Activated naive CD4-positive, alpha-beta T cell treated with Interleukin-2 at 50 U/mL for 16 hours (primary cell): Measurements from ENCODE around the gene WFS1.

Experiments used
- DNase-seq: peaks from one replicate; pipeline ENCODE4 v3.0.0-alpha.2; 2020

WFS1 gene

DNA sequence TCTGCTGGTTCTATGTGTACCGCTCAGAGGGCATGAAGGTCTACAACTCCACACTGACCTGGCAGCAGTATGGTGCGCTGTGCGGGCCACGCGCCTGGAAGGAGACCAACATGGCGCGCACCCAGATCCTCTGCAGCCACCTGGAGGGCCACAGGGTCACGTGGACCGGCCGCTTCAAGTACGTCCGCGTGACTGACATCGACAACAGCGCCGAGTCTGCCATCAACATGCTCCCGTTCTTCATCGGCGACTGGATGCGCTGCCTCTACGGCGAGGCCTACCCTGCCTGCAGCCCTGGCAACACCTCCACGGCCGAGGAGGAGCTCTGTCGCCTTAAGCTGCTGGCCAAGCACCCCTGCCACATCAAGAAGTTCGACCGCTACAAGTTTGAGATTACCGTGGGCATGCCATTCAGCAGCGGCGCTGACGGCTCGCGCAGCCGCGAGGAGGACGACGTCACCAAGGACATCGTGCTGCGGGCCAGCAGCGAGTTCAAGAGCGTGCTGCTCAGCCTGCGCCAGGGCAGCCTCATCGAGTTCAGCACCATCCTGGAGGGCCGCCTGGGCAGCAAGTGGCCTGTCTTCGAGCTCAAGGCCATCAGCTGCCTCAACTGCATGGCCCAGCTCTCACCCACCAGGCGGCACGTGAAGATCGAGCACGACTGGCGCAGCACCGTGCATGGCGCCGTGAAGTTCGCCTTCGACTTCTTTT, 32.2 kb downstream of the WFS1 start:
- no peak for DNase-seq

- no peak for DNase-seq
These were observed 33.2 kb downstream of the WFS1 start for GRCh38 chr4:6302869-6303268.

- DNase-seq: no peak
These were observed 34.3 kb downstream of the WFS1 start for GRCh38 chr4:6303943-6304342.

GRCh38 chr4:6306299-6306698, 36.6 kb downstream of the WFS1 start:
- DNase-seq: no peak

DNA sequence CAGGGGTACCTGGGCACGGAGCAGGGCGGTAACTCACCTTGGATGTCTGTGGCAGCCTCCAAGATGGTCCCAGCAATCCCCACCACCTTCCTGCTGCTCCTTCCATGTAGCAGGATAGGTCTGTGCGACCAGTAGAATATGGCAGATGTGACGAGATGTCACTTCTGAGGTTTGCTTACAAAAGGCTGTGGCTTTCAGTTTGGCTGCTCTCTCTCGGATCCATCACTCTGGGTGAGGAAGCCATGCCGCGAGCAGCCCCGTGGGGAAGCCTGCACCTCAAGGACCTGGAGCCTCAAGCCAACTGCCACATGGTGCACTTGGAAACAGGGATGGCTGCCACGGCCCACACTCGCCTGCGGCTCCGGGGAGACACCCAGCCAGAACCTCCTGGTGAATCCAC, 37.6 kb downstream of the WFS1 start:
- DNase-seq: no peak

DNA sequence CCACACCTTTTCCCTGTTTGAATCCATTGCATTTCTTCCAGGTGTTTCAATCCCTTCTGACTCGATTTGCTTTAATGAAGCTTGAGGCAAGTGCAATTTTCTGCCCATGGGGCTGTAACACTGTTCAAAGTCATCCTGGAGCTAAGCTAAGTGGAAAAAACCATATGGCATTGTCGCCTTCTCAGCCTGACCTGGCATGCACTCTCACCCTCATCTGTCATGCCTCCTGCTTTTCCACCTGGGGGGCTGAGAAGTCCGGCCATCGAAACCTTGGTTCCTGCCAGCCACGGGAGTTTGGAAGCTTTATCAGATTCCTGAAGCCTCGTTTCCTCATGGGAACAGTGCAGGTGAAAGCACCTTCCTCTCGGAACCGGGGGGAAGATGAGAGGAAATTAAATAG, 38.2 kb downstream of the WFS1 start:
- DNase-seq: no peak

DNA sequence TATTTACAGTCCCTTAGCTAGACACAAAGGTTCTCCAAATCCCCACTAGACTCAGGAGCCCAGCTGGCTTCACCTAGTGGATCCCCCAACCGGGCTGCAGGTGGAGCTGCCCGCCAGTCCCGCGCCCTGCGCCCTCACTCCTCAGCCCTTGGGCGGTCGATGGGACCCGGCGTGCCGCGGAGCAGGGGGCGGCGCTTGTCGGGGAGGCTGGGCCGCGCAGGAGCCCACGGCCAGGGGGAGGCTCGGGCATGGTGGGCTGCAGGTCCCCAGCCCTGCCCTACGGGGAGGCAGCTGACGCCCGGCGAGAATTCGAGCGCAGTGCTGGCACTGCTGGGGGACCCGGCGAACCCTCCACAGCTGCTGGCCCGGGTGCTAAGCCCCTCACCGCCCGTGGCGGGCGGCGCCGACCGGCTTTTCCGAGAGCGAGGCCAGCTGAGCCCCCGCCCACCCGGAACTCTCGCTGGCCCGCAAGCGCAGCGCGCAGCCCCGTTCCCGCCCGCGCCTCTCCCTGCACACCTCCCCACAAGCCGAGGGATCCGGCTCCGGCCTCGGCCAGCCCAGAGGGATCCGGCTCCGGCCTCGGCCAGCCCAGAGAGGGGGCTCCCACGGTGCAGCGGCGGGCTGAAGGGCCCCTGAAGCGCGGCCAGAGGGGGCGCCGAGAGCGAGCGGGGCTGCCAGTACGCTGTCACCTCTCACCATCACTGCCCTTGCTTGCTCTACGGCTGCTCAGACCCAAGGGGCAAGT, 39.4 kb downstream of the WFS1 start:
- DNase-seq: no peak

DNA sequence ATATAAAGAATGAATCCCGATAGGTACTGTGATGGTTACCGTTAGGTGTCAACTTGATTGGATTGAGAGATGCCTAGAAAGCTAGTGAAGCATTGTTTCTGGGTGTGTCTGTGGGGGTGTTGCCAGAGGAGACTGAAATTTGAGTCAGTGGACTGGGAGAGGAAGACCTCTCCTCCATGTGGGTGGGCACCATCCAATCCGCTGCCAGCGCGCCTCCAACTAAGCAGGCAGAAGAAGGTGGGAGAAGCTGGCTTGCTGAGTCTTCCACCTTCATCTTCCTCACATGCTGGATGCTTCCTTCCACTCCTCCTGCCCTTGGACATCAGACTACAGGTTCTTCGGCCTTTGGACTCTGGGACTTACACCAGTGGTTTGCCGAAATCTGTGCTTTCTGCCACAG, 40.1 kb downstream of the WFS1 start:
- DNase-seq: no peak

GRCh38 chr4:6313216-6313615, 43.6 kb downstream of the WFS1 start:
- no peak for DNase-seq

GRCh38 chr4:6316461-6317003, 46.9 kb downstream of the WFS1 start:
- no peak for DNase-seq

GRCh38 chr4:6318206-6318605, 48.6 kb downstream of the WFS1 start:
- DNase-seq: no peak

- DNase-seq: no peak
These were observed 50.0 kb downstream of the WFS1 start for GRCh38 chr4:6319530-6320150.

GRCh38 chr4:6320663-6321062, 51.0 kb downstream of the WFS1 start:
- no peak for DNase-seq

- DNase-seq: no peak
These were observed 51.7 kb downstream of the WFS1 start for GRCh38 chr4:6321361-6321760.

DNA sequence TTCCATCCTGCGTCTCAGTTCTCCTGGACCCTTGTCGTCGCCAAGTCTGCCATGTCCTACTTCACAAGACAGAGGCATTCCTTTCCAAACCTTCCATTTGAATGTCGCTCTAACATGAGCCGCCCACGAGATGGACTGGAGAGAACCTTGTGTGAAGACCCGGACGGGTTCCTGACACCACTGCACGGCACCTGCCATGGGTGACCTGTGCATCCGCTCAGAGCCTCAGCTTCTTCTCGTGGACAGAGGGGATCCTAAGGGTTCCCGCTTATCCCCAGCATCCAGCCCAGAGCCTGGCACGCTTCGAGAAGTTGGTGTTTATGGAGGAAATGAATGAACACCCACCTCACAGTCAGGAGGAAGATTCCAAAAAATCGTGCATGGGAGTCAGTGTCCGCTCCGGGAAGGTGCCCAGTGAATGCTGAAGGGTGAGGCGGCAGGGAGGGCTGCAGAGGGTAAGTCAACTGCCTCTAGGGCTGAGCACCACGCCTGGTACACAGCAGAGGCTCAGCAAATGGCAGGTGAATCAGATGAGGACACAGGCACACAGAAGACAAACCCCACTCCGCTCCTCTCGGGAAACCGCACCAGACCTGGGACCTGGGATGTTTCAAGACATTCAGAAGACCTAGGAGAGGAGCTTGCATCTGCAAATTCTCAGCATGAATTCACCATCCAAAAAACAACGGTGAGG, 52.6 kb downstream of the WFS1 start:
- no peak for DNase-seq

- no peak for DNase-seq
These were observed 53.3 kb downstream of the WFS1 start for GRCh38 chr4:6322761-6323566.

GRCh38 chr4:6324461-6324998, 54.9 kb downstream of the WFS1 start:
- no peak for DNase-seq

GRCh38 chr4:6324999-6325787, 55.5 kb downstream of the WFS1 start:
- no peak for DNase-seq

- no peak for DNase-seq
These were observed 56.2 kb downstream of the WFS1 start for GRCh38 chr4:6325788-6326290.

DNA sequence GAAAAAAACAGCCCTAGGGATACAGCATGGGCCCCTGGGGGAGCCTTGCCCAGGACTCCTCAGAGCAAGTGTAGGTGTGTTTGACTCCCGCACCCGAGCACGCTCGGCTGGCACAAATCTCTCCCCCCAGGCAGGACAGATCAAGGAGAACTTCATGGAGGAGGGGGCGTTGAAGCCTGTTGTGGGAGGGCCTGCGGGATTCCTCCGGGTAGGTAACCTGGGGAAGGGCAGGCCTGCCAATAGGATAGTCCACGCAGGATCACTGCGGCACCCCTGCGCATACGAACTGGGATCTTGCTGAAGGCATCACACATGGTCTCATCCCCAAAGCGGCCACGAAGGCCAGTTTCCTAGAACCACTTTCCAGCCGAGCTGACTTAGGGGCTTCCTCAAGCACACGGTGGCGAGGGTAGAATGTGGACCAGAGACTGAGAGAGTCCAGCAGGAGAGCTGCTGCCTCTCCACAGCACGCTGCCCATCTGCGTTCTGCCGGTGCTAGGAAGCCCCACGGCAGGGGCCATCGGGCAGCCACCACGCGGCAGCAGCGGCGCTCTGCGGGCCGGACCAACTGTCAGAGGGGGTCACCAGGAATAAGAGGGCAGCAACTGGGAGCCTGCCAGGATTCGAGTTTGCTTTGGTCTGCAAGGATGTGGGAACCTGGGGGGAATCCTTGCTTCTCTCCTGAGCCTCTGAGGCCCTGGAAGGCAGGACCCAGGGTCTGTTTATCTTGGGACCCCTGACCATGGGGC, 56.8 kb downstream of the WFS1 start:
- DNase-seq: no peak
